D721Med (cell line): Measurements from ENCODE around the gene FDXR.

Experiments used
- DNase-seq: peaks from one replicate; pipeline ENCODE4 v3.0.0; 2011; ENCODE audit warnings: low spot score; ENCODE audit not compliant: insufficient read length
- FAIRE-seq: peaks from 2 replicates; lab custom pipeline; 2011; peaks lifted over from hg19 to GRCh38; lab: Jason Lieb, UNC
- TF ChIP-seq, protein P1 (sequence below): IDR thresholded peaks from 2 replicates; pipeline ENCODE4 v1.5.1; 2012; ENCODE audit warnings: mild to moderate bottlenecking, control low read depth; ENCODE audit not compliant: insufficient read depth; ENCODE audit errors: missing control alignments

FDXR gene

DNA sequence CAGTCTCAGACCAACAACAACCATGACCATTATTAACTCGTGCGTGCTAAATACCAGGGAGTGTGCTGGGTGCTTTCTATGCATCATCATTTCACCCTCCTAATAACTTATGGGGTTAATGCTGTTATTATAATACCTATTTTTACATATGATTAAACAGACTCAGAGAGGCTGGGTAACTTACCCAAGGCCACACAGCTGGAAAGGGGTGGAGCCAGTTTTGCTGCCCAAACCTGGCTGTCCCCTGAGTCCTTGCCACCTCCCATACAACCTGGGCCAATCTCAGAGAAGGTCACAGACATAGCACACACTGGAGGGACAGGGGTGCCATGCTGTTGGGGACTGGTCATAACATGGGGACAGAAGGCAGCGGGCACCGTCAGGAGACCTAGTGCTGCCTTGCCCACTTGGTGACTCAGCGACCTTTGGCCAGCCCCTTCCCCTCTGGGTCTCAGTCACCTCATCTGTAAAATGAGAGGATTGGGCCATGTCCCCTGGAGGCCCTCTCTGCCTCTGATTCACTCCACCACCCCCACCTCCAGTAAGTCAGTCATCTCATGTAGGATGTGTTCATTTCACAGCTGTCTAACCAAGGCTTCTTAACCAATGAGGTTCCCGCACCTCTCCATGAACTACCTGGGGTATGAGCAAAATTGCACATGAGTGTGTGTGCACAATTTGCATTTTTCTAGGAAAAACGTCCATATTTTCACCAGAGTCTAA is 32.1 kb upstream of the FDXR start:
- FAIRE-seq (no peak), DNase-seq (no peak)
- TF ChIP-seq, protein P1, sequence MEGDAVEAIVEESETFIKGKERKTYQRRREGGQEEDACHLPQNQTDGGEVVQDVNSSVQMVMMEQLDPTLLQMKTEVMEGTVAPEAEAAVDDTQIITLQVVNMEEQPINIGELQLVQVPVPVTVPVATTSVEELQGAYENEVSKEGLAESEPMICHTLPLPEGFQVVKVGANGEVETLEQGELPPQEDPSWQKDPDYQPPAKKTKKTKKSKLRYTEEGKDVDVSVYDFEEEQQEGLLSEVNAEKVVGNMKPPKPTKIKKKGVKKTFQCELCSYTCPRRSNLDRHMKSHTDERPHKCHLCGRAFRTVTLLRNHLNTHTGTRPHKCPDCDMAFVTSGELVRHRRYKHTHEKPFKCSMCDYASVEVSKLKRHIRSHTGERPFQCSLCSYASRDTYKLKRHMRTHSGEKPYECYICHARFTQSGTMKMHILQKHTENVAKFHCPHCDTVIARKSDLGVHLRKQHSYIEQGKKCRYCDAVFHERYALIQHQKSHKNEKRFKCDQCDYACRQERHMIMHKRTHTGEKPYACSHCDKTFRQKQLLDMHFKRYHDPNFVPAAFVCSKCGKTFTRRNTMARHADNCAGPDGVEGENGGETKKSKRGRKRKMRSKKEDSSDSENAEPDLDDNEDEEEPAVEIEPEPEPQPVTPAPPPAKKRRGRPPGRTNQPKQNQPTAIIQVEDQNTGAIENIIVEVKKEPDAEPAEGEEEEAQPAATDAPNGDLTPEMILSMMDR, result no peak

DNA sequence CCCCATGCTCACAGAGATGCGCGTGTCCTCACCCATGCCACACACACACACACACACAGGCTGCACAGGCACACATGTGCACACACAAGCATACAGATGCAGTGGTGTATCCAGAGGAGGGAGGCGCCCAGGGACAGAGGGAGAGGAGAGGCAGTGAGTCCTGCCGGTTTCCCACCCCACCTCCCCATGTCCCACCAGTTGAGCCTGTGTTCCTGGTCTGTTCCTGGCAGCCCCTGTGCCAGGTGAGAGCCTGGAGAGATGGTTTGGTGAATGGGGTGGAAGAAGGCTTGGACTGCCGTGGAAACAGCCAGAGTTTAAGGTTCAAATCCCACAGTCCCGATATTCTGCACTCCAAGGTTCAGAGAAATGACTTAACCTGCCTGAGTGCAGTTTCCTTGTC is 30.9 kb upstream of the FDXR start:
- DNase-seq (no peak), FAIRE-seq (no peak)
- TF ChIP-seq, protein P1, result no peak

DNA sequence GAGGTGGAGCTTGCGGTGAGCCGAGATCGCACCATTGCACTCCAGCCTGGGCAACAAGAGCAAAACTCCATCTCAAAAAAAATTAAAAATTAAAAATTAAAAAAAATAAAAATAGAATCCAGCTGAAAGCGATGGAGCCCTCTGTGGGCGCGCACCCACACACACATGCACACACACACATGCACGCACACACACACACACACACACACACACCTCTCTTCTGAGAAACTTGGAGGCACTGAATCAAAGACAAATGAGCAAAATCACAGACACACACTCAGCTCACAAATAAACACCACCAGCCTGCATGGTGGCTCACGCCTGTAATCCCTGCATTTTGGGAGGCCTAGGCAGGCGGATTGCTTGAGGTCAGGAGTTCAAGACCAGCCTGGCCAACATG is 30.2 kb upstream of the FDXR start:
- DNase-seq, result no peak
- no peak for FAIRE-seq
- TF ChIP-seq, protein P1, result no peak

- TF ChIP-seq, protein P1, result no peak
- FAIRE-seq, result no peak
- DNase-seq, result no peak
These were observed 28.8 kb upstream of the FDXR start for GRCh38 chr17:74901353-74902135.

GRCh38 chr17:74900208-74900607 is 27.4 kb upstream of the FDXR start:
- DNase-seq (no peak), FAIRE-seq (no peak)
- TF ChIP-seq, protein P1, result no peak

DNA sequence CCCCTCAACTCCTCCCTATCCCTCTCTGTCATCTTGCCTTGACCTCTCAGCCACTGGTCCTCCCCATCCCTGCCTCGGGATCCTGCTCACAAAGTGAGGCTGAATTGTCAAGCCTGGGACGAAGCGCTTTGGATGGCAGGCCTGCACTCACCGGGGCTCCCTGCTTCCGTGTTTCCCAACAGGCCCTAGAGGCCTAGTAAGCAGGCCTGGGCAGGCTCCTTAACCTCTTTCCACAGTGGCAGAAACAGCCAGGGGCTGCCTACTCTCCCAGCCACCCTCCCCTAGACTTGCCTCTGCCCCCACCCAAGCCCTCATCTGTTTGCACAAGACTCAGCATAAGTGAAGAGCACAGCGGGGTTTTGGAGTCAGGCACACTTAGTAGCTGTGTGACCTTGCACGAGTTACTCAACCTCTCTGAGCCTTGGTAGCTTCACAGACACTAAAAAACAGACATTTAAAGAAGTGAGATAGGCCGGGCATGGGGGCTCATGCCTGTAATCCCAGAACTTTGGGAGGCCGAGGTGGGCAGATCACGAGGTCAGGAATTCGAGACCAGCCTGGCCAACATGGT is 25.7 kb upstream of the FDXR start:
- TF ChIP-seq, protein P1, result no peak
- DNase-seq, result no peak
- no peak for FAIRE-seq
